Lower lobe of right lung (tissue), 2 donors: ENCODE data around the gene CCDC174. TPM values are rescaled to one million over a fixed set of nuclear protein-coding genes. Genes with fewer than 3 reads are reported as not detected.

Experiments used
- ATAC-seq, 2 donors: fragments of 200-7000 bp; cut with Tn5 transposase; one replicate each; pipeline ENCODE4 v1.9.1; 2020 to 2022; ENCODE audit warnings: mild to moderate bottlenecking in 2 of 2, moderate library complexity in 2 of 2
- DNase-seq: peaks from one replicate; pipeline ENCODE4 v3.0.0-alpha.2; 2020
- H3K27ac ChIP-seq: fragments of 200-600 bp; one replicate; pipeline ENCODE4 v1.8.0; 2022
- H3K27me3 ChIP-seq: fragments of 200-600 bp; one replicate; pipeline ENCODE4 v1.8.0; 2022; ENCODE audit warnings: low read depth
- H3K36me3 ChIP-seq: fragments of 200-600 bp; one replicate; pipeline ENCODE4 v1.8.0; 2022; ENCODE audit warnings: mild to moderate bottlenecking
- H3K4me1 ChIP-seq: fragments of 200-600 bp; one replicate; pipeline ENCODE4 v1.8.0; 2022
- H3K4me3 ChIP-seq: fragments of 200-600 bp; one replicate; pipeline ENCODE4 v1.8.0; 2022; ENCODE audit warnings: mild to moderate bottlenecking
- H3K9me3 ChIP-seq: fragments of 200-600 bp; one replicate; pipeline ENCODE4 v1.8.0; 2022
- CTCF ChIP-seq: fragments of 200-600 bp; IDR thresholded peaks from one replicate; pipeline ENCODE4 v1.8.0; 2022; ENCODE audit warnings: antibody characterized with exemption, mild to moderate bottlenecking
- intact Hi-C: fragments of 100-400 bp; cut with DNase I; formaldehyde crosslinking; loops from one replicate; pipeline ENCODE4 v1.11.0; 2022
- total RNA-seq: library from RNA; stranded (reverse); fragmentation: NEBNext Ultra II Directional; extraction: Animal tissue kit (Norgen Biotek cat#: 25700); gene quantifications from one replicate; pipeline ENCODE4 v1.2.1, GENCODE V29; 2021
- donor health status: DM: no; HTN: yes; CAD: no; lungs with severe emphysema.

The CCDC174 gene
- total RNA-seq, 1 donor from 2014 or later = 18.2 TPM

GRCh38 chr3:14640734-14641133 lies 10.8 kb upstream of the CCDC174 start:
- no peak overlapping the region for H3K27ac ChIP-seq
- H3K36me3 ChIP-seq = no peaks in the 10 kb centered on the region
- H3K4me3 ChIP-seq = no peak overlapping the region
- H3K9me3 ChIP-seq = no peaks in the 10 kb centered on the region
- no peak for DNase-seq
- intact Hi-C loops = no loop called here
- no peak for TF ChIP-seq CTCF
- peaks cover 44% of the 10 kb centered on the region for H3K27me3 ChIP-seq
- no peaks in the 10 kb centered on the region for H3K4me1 ChIP-seq
- ATAC-seq = no peak

- no peaks in the 10 kb centered on the region for H3K36me3 ChIP-seq
- TF ChIP-seq CTCF = no peak
- no peak overlapping the region for H3K27ac ChIP-seq
- H3K4me3 ChIP-seq = no peak overlapping the region
- ATAC-seq = no peak
- no peaks in the 10 kb centered on the region for H3K4me1 ChIP-seq
- no peak for DNase-seq
- H3K27me3 ChIP-seq = peaks cover 43% of the 10 kb centered on the region
- intact Hi-C loops = no loop called here
- H3K9me3 ChIP-seq = no peaks in the 10 kb centered on the region
These were observed 10.2 kb upstream of the CCDC174 start for GRCh38 chr3:14641346-14641745.

GRCh38 chr3:14645453-14645852 lies 6.1 kb upstream of the CCDC174 start:
- H3K36me3 ChIP-seq = no peaks in the 10 kb centered on the region
- DNase-seq (no peak), ATAC-seq (no peak)
- no peak overlapping the region for H3K27ac ChIP-seq
- H3K4me1 ChIP-seq = peaks cover 7% of the 10 kb centered on the region
- no peak overlapping the region for H3K4me3 ChIP-seq
- peaks cover 18% of the 10 kb centered on the region for H3K27me3 ChIP-seq
- TF ChIP-seq CTCF = no peak
- no peaks in the 10 kb centered on the region for H3K9me3 ChIP-seq
- intact Hi-C loops = no loop called here

GRCh38 chr3:14646131-14646573 lies 5.4 kb upstream of the CCDC174 start:
- intact Hi-C loops = no loop called here
- ATAC-seq (no peak), DNase-seq (no peak)
- Histone ChIP-seq H3K4me1 (peaks cover 11% of the 10 kb centered on the region), H3K9me3 (no peaks in the 10 kb centered on the region), H3K4me3 (no peak overlapping the region), H3K27me3 (peaks cover 13% of the 10 kb centered on the region), H3K36me3 (no peaks in the 10 kb centered on the region), H3K27ac (no peak overlapping the region)
- no peak for TF ChIP-seq CTCF

- DNase-seq (no peak), ATAC-seq (no peak)
- intact Hi-C loops = no loop called here
- Histone ChIP-seq H3K36me3 (no peaks in the 10 kb centered on the region), H3K4me1 (peaks cover 11% of the 10 kb centered on the region), H3K9me3 (no peaks in the 10 kb centered on the region), H3K27me3 (peaks cover 7% of the 10 kb centered on the region), H3K4me3 (no peak overlapping the region), H3K27ac (no peak overlapping the region)
- TF ChIP-seq CTCF = no peak
These were observed 4.8 kb upstream of the CCDC174 start for GRCh38 chr3:14646589-14647413.
